HG03558 (cell line): Measurements from ENCODE around the gene CERS3.

Experiments
- ATAC-seq: cut with Tn5 transposase; IDR thresholded peaks from one replicate; pipeline ENCODE4 v1.9.1; 2021; ENCODE audit warnings: moderate number of reproducible peaks; ENCODE audit not compliant: unreplicated experiment; ENCODE audit errors: extremely low read depth

Gene CERS3

GRCh38 chr15:100531823-100532327, 3.1 kb upstream of the CERS3 start:
- ATAC-seq: no peak

GRCh38 chr15:100531204-100531603, 2.5 kb upstream of the CERS3 start:
- ATAC-seq: no peak

- no peak for ATAC-seq
These were observed 806 bp upstream of the CERS3 start for GRCh38 chr15:100529556-100529955.

- ATAC-seq: no peak
These were observed 2.7 kb downstream of the CERS3 start for GRCh38 chr15:100526027-100526481.

GRCh38 chr15:100525436-100525835, 3.3 kb downstream of the CERS3 start:
- no peak for ATAC-seq

GRCh38 chr15:100524326-100524725, 4.4 kb downstream of the CERS3 start:
- ATAC-seq: no peak

- ATAC-seq: no peak
These were observed 6.8 kb downstream of the CERS3 start for GRCh38 chr15:100521907-100522306.

- no peak for ATAC-seq
These were observed 8.4 kb downstream of the CERS3 start for GRCh38 chr15:100520132-100520921.

GRCh38 chr15:100517846-100518245, 10.9 kb downstream of the CERS3 start:
- ATAC-seq: no peak

GRCh38 chr15:100516643-100517512, 11.9 kb downstream of the CERS3 start:
- no peak for ATAC-seq

- ATAC-seq: no peak
These were observed 13.0 kb downstream of the CERS3 start for GRCh38 chr15:100515758-100516157.

GRCh38 chr15:100508641-100509300, 20.0 kb downstream of the CERS3 start:
- no peak for ATAC-seq

GRCh38 chr15:100502651-100503050, 26.1 kb downstream of the CERS3 start:
- ATAC-seq: no peak

GRCh38 chr15:100501117-100501516, 27.6 kb downstream of the CERS3 start:
- no peak for ATAC-seq

GRCh38 chr15:100500226-100500990, 28.3 kb downstream of the CERS3 start:
- no peak for ATAC-seq

GRCh38 chr15:100495861-100496260, 32.9 kb downstream of the CERS3 start:
- no peak for ATAC-seq

- no peak for ATAC-seq
These were observed 35.5 kb downstream of the CERS3 start for GRCh38 chr15:100493213-100493612.

GRCh38 chr15:100484443-100484842, 44.3 kb downstream of the CERS3 start:
- no peak for ATAC-seq

GRCh38 chr15:100483370-100483769, 45.4 kb downstream of the CERS3 start:
- ATAC-seq: no peak

GRCh38 chr15:100476805-100477204, 51.9 kb downstream of the CERS3 start:
- ATAC-seq: no peak
